IMR-90 (cell line): ENCODE results near the gene UBN1. TPM values are rescaled to one million over a fixed set of nuclear protein-coding genes. Genes with fewer than 3 reads are reported as not detected.
"Not testable (repeated sequence)": the region's sequence is repeated elsewhere in the genome, so short reads cannot be mapped to it uniquely, and the experiment has no call there.

Experiments used
- ATAC-seq: fragments of 200-7000 bp; cut with Tn5 transposase; 2 replicates; pipeline ENCODE4 v1.9.1; 2020; ENCODE audit warnings: low read depth, mild to moderate bottlenecking, moderate library complexity
- BruUV-seq: library from RNA; stranded (reverse); fragments of 400-500 nt; replicated peaks from 2 replicates; lab custom pipeline; 2021; lab: Mats Ljungman, UMichigan
- CTCF ChIA-PET: fragments of 300-600 bp; formaldehyde crosslinking; extraction: SDS; loops from one replicate; lab custom pipeline; 2021; ENCODE audit warnings: antibody characterized with exemption; lab: Yijun Ruan, JAX
- POLR2A ChIA-PET: fragments of 300-600 bp; sonication (Branson Sonifier 250); formaldehyde crosslinking; loops from one replicate; lab custom pipeline; 2022; ENCODE audit warnings: antibody characterized with exemption; ENCODE audit not compliant: unreplicated experiment; lab: Charles Lee
- DNase-seq: peaks from one replicate; pipeline ENCODE4 v3.0.0; 2013
- H2AFZ ChIP-seq: replicated peaks from 2 replicates; pipeline ENCODE3; 2013; ENCODE audit warnings: low read length, mild to moderate bottlenecking; ENCODE audit not compliant: poor library complexity
- H2AK5ac ChIP-seq: 2 replicates; pipeline ENCODE4 v1.6.1; 2013; ENCODE audit warnings: low read depth, low read length, inconsistent platforms
- H2AK9ac ChIP-seq: replicated peaks from 2 replicates; pipeline ENCODE3; 2013; ENCODE audit warnings: mild to moderate bottlenecking, low read depth, low read length, moderate library complexity; ENCODE audit not compliant: poor library complexity
- H2BK120ac ChIP-seq: 2 replicates; pipeline ENCODE4 v1.6.1; 2013; ENCODE audit warnings: low read depth, low read length, inconsistent platforms
- H2BK15ac ChIP-seq: 3 replicates; pipeline ENCODE4 v1.6.1; 2013; ENCODE audit warnings: low read depth, low read length, inconsistent platforms
- H2BK20ac ChIP-seq: 2 replicates; pipeline ENCODE4 v1.6.1; 2013; ENCODE audit warnings: low read depth, mild to moderate bottlenecking, inconsistent platforms, low read length, moderate library complexity
- H2BK5ac ChIP-seq: 2 replicates; pipeline ENCODE4 v1.6.1; 2013; ENCODE audit warnings: mild to moderate bottlenecking, low read depth, low read length, inconsistent platforms; ENCODE audit not compliant: poor library complexity, severe bottlenecking
- H3K14ac ChIP-seq: replicated peaks from 2 replicates; pipeline ENCODE4 v1.6.1; 2013; ENCODE audit warnings: low read depth, low read length, inconsistent platforms
- H3K18ac ChIP-seq: 2 replicates; pipeline ENCODE4 v1.6.1; 2013; ENCODE audit warnings: low read depth, low read length, control low read depth
- H3K23ac ChIP-seq: 2 replicates; pipeline ENCODE4 v1.6.1; 2013; ENCODE audit warnings: low read depth, low read length, inconsistent platforms
- H3K27ac ChIP-seq: 2 replicates; pipeline ENCODE4 v1.5.1; 2013; ENCODE audit warnings: mild to moderate bottlenecking, control low read depth, low read length; ENCODE audit not compliant: insufficient read depth
- H3K27me3 ChIP-seq: 2 replicates; pipeline ENCODE4 v1.6.1; 2013; ENCODE audit warnings: low read length; ENCODE audit not compliant: control insufficient read depth, insufficient read depth
- H3K36me3 ChIP-seq: 2 replicates; pipeline ENCODE4 v1.6.1; 2013; ENCODE audit warnings: low read length, mixed read lengths; ENCODE audit not compliant: control insufficient read depth, insufficient read depth
- H3K4ac ChIP-seq: 2 replicates; pipeline ENCODE4 v1.6.1; 2013; ENCODE audit warnings: low read depth, low read length, inconsistent platforms
- H3K4me1 ChIP-seq: 2 replicates; pipeline ENCODE4 v1.6.1; 2013; ENCODE audit warnings: low read length, mixed read lengths; ENCODE audit not compliant: control insufficient read depth, insufficient read depth
- H3K4me2 ChIP-seq: 2 replicates; pipeline ENCODE4 v1.6.1; 2013; ENCODE audit warnings: low read depth, mild to moderate bottlenecking, control low read depth, low read length, moderate library complexity
- H3K4me3 ChIP-seq: 2 replicates; pipeline ENCODE4 v1.5.1; 2013; ENCODE audit warnings: low read depth, mild to moderate bottlenecking, control low read depth, low read length, moderate library complexity; ENCODE audit not compliant: insufficient read depth
- H3K56ac ChIP-seq: 2 replicates; pipeline ENCODE4 v1.6.1; 2013; ENCODE audit warnings: low read length, inconsistent platforms; ENCODE audit not compliant: insufficient read depth; ENCODE audit errors: extremely low read depth
- H3K79me1 ChIP-seq, 2 experiments: 2 replicates each; pipeline ENCODE4 v1.6.1; 2013; ENCODE audit warnings: low read length in 2 of 2, inconsistent platforms in 1 of 2, low read depth in 1 of 2
- H3K9ac ChIP-seq: 2 replicates; pipeline ENCODE4 v1.6.1; 2013; ENCODE audit warnings: low read depth, low read length, control low read depth
- H3K9me1 ChIP-seq: 2 replicates; pipeline ENCODE4 v1.6.1; 2013; ENCODE audit warnings: low read length, inconsistent platforms; ENCODE audit not compliant: insufficient read depth
- H3K9me3 ChIP-seq: 2 replicates; pipeline ENCODE4 v1.6.1; 2013; ENCODE audit warnings: low read length; ENCODE audit not compliant: control insufficient read depth, insufficient read depth
- H4K20me1 ChIP-seq: 2 replicates; pipeline ENCODE4 v1.6.1; 2013; ENCODE audit warnings: low read length, inconsistent platforms; ENCODE audit not compliant: insufficient read depth
- H4K5ac ChIP-seq: 2 replicates; pipeline ENCODE4 v1.6.1; 2013; ENCODE audit warnings: mild to moderate bottlenecking, low read depth, low read length, control low read depth
- H4K8ac ChIP-seq, 2 experiments: 2 replicates each; pipeline ENCODE4 v1.6.1; 2013; ENCODE audit warnings: low read depth in 2 of 2, low read length in 2 of 2, control low read depth in 1 of 2, inconsistent platforms in 1 of 2
- H4K91ac ChIP-seq: 2 replicates; pipeline ENCODE4 v1.6.1; 2013; ENCODE audit warnings: low read depth, low read length, inconsistent platforms; ENCODE audit not compliant: insufficient read depth
- WGBS, 2 experiments: methylation state at CpG; one replicate each; pipeline versions ENCODE4 v1.1.5 to v1.1.7; 2013; ENCODE audit warnings: missing lambda C conversion rate in 2 of 2; ENCODE audit not compliant: insufficient read length in 1 of 2; ENCODE audit errors: extremely low coverage in 2 of 2; 5-methylcytosine and 5-hydroxymethylcytosine counted together
- dilution Hi-C: fragments of 300-500 bp; cut with HindIII; formaldehyde crosslinking; loops from one replicate; pipeline ENCODE4 v1.14.3; 2018; ENCODE audit warnings: low sequenced_read_pairs; ENCODE audit not compliant: unreplicated experiment
- in situ Hi-C: fragments of 300-500 bp; cut with MboI; formaldehyde crosslinking; loops from 3 replicates; pipeline ENCODE4 v1.14.3; 2019; ENCODE audit warnings: low sequenced_read_pairs, inconsistent platforms, mixed read lengths
- intact Hi-C: fragments of 100-400 bp; cut with micrococcal nuclease; formaldehyde crosslinking; loops from 2 replicates; pipeline ENCODE4 v1.10.0; 2022
- polyA plus RNA-seq, 3 experiments: library from polyadenylated mRNA; depleted of rRNA; stranded (reverse); fragments of >200 nt; gene quantifications; 2 replicates each; pipeline ENCODE4 v1.2.3, GENCODE V29; 2012; ENCODE audit warnings: low replicate concordance in 1 of 3
- total RNA-seq: library from RNA; depleted of rRNA; stranded (reverse); fragments of >200 nt; gene quantifications from 2 replicates; pipeline ENCODE4 v1.2.3, GENCODE V29; 2012

The UBN1 gene
- total and polyA plus RNA-seq, 2 of the 4 experiments (the other 2 are of a cell fraction): 5.7 to 16.3 TPM

DNA sequence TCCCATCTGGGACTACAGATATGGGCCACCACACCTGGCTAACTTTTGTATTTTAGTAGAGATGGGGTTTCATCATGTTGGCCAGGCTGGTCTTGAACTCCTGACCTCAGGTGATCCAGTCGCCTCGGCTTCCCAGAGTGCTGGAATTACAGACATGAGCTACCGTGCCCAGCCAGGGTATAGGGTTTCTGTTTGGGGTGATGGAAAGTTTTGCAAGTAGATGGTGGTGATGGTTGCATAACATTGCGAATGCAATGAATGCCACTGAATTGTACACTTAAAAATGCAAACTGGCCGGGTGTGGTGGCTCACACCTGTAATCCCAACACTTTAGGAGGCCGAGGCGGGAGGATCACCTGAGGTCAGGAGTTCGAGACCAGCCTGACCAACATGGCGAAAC is 49.5 kb downstream of the UBN1 start:
- H3K4me2 ChIP-seq, H2BK120ac ChIP-seq, H3K23ac ChIP-seq, H4K91ac ChIP-seq, H2BK5ac ChIP-seq, CTCF ChIA-PET, H3K9me1 ChIP-seq, H3K9me3 ChIP-seq, H3K4me3 ChIP-seq, H3K27ac ChIP-seq, intact Hi-C loops, H4K20me1 ChIP-seq, H3K4me1 ChIP-seq, DNase-seq, BruUV-seq, in situ Hi-C loops, H4K5ac ChIP-seq, H4K8ac ChIP-seq, H3K56ac ChIP-seq, dilution Hi-C loops, H2AK9ac ChIP-seq, H3K36me3 ChIP-seq, H3K27me3 ChIP-seq, H3K18ac ChIP-seq, H2AK5ac ChIP-seq, H2BK20ac ChIP-seq, H2AFZ ChIP-seq, POLR2A ChIA-PET, ATAC-seq, H3K9ac ChIP-seq, H3K4ac ChIP-seq, H3K14ac ChIP-seq, H2BK15ac ChIP-seq, H3K79me1 ChIP-seq: not testable (repeated sequence)
- 80% methylated on average over 1 of the region's 9 CpGs; no CpG with 5 or more reads in 1 of the 2 experiments for WGBS, 2 experiments
